ENCODE data around the gene FAM50B. TPM values are rescaled to one million over a fixed set of nuclear protein-coding genes. Genes with fewer than 3 reads are reported as not detected.

FAM50B gene
- total and polyA plus RNA-seq, 2 donors: 5.2 to 20.6 TPM

DNA sequence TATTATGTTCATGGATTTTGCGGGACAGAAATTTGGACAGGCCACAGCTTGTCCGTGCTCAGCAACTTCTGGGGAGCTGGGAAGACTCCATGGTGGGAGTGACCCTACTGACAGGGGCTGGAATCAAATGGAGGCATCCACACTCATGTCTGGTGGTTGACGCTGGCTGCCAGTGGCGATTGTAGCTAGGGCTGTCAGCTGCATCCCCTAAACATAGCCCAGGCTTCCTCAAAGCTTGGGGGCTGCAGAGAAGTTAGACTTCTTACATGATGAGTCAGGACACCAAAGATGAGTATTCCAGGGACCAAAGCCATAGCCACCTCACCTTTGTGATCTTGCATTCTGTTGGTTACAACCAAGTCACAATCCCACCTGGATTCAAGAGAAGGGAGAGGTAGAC lies 18.4 kb upstream of the FAM50B start:
- Histone ChIP-seq H3K27ac (ENCODE audit: low read depth) (no peak overlapping the region), H3K4me3 (ENCODE audit: low read depth, low read length) (no peak overlapping the region), H3K4me1 (ENCODE audit: insufficient read depth) (no peaks in the 10 kb centered on the region), H3K36me3 (ENCODE audit: insufficient read depth) (no peaks in the 10 kb centered on the region)
- no peak for DNase-seq (ENCODE audit: extremely low spot score)
- 93% methylated on average over 4 of the region's 4 CpGs for WGBS

DNA sequence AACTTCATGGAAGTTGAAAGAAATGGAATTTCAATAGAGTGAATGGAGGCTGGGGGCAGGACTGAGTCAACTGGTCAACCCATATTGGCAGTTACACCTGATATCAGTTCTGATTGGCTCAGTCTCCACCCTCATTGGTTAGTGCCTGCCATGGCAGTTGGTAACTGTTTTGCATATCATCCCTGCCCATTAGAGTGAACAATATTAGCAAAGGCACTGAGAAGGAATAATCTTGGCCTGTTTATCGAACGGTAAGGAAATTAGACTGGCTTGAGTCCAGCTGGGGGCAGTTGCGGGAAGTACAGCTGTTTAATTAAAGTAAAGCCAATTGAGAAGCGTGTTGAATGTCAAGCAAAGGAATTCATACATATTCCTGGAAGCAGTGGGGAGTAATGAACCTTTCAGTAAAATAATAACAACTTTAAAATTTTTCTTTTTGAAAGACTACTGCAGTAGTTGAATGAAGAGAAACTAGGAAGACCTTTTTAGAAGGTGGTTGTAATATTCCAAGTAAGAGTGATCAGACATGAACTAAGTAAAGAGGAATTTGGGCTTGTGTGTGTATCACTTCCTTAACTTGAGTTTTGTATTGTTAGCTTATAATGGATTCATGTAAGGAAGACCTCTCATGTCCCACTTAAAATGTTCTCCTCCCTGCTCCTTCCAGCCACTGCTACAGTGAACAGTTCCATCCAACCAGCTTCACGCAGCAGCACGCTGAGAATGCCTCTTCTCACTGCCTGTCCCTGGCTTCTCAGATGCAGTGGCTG lies 17.2 kb upstream of the FAM50B start:
- Histone ChIP-seq H3K4me1 (ENCODE audit: insufficient read depth) (no peaks in the 10 kb centered on the region), H3K36me3 (ENCODE audit: insufficient read depth) (no peaks in the 10 kb centered on the region), H3K4me3 (ENCODE audit: low read depth, low read length) (no peak overlapping the region), H3K27ac (ENCODE audit: low read depth) (no peak overlapping the region)
- no peak for DNase-seq (ENCODE audit: extremely low spot score)
- 82% methylated on average over 6 of the region's 6 CpGs for WGBS

DNA sequence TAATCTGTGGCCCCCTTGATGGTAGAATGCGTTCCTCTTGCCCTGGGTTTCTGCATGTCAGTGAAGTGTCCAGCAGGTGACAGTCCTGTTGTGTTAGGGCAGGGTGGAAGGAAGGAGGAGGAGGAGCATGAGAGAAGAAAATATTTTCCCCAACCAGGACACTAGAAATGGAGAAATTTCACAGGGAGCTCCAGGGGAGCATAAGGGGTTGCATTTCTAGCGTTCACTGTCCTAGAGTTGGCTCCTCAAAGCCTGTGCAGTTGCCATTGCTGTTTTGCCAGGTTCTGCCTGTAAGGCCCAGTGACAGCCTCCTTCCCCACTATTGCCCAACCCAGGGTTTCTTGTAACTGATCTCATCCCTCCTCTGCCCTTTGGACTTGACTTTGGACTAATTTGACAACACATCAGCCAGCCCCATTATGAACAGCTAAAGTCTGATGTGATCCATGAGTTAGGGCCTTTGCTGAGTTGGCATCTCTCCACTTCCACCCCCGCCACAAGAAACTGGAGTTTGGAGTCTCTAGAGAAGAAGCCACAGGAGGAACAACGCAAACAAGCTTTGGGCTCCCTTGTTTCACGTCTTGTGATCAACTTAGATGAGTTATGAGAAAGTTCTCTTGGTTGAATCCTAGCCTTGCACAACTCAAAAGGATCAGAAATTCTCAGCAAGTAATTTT lies 14.0 kb upstream of the FAM50B start:
- no peak overlapping the region for H3K4me3 ChIP-seq (ENCODE audit: low read depth, low read length)
- 83% methylated on average over 5 of the region's 5 CpGs for WGBS
- DNase-seq (ENCODE audit: extremely low spot score): no peak

DNA sequence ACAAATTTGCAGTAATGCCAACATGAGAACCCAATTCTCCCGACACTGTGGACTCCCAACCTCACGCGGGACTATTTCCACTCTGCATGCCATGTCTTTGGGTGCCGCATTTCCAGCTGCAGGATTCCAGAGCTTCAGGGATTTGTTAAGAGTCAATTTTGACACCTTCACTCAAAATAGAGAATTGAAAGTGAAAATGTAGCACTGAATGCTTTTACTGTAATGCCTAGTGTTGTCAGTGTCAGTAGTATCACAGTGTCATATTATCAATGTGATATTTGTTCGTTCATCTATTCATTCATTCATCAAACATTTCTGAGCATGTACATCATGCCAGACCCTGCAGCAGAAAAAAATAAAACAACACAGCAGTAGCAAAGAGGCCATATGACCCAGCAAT lies 13.4 kb upstream of the FAM50B start:
- Histone ChIP-seq H3K27ac (ENCODE audit: low read depth) (no peak overlapping the region), H3K4me1 (ENCODE audit: insufficient read depth) (no peaks in the 10 kb centered on the region), H3K4me3 (ENCODE audit: low read depth, low read length) (no peak overlapping the region), H3K36me3 (ENCODE audit: insufficient read depth) (no peaks in the 10 kb centered on the region)
- no peak for DNase-seq (ENCODE audit: extremely low spot score)
- WGBS: 91% methylated on average over 5 of the region's 5 CpGs

More for the DNA sequence above, 14.0 kb upstream of the FAM50B start:
- Histone ChIP-seq H3K36me3 (ENCODE audit: insufficient read depth) (no peaks in the 10 kb centered on the region), H3K27ac (ENCODE audit: low read depth) (no peak overlapping the region), H3K4me1 (ENCODE audit: insufficient read depth) (no peaks in the 10 kb centered on the region)

DNA sequence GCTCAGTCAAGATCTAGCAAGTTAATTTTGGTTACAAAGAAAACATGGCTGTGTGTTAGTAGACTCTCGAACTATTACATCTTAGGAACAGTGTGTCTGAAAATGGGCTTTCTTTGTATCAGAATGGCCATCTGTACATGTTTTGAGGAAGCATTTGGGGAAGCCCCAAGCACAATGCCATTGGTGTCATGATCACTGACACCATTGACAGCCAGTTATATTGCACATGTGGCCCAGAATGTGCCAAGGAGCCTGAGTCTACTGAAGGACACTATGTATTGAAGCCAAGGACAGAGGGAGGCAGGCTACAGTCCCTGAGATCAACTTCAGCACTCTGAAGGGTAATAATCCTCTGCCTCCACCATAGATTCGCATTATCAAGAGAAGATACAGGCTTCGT lies 12.6 kb upstream of the FAM50B start:
- no peak overlapping the region for H3K4me3 ChIP-seq (ENCODE audit: low read depth, low read length)
- no peak overlapping the region for H3K27ac ChIP-seq (ENCODE audit: low read depth)
- 79% methylated on average over 3 of the region's 3 CpGs for whole genome bisulfite sequencing
- H3K4me1 ChIP-seq (ENCODE audit: insufficient read depth): no peaks in the 10 kb centered on the region
- no peak for DNase-seq (ENCODE audit: extremely low spot score)
- H3K36me3 ChIP-seq (ENCODE audit: insufficient read depth): no peaks in the 10 kb centered on the region

DNA sequence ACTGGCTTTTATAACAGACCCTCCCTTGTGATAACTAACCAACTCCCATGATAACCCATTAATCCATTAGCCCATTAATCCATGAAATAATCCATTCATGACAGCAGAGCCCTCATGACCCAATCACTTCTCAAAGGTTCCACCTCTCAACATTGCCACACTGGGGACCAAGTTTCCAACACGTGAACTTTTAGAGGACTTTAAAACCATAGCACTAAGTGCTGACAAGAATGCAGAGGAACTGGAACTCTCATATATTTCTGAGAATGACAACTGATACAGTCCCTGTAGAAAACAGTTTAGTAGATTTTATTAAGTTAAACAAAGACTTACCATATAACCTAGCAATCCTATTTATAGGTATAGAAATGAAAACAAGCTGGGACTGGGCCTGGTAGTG lies 11.4 kb upstream of the FAM50B start:
- H3K4me1 ChIP-seq (ENCODE audit: insufficient read depth): no peaks in the 10 kb centered on the region
- no peak for DNase-seq (ENCODE audit: extremely low spot score)
- 65% methylated on average over 1 of the region's 1 CpG for WGBS
- H3K27ac ChIP-seq (ENCODE audit: low read depth): no peak overlapping the region
- H3K4me3 ChIP-seq (ENCODE audit: low read depth, low read length): no peak overlapping the region
- no peaks in the 10 kb centered on the region for H3K36me3 ChIP-seq (ENCODE audit: insufficient read depth)

DNA sequence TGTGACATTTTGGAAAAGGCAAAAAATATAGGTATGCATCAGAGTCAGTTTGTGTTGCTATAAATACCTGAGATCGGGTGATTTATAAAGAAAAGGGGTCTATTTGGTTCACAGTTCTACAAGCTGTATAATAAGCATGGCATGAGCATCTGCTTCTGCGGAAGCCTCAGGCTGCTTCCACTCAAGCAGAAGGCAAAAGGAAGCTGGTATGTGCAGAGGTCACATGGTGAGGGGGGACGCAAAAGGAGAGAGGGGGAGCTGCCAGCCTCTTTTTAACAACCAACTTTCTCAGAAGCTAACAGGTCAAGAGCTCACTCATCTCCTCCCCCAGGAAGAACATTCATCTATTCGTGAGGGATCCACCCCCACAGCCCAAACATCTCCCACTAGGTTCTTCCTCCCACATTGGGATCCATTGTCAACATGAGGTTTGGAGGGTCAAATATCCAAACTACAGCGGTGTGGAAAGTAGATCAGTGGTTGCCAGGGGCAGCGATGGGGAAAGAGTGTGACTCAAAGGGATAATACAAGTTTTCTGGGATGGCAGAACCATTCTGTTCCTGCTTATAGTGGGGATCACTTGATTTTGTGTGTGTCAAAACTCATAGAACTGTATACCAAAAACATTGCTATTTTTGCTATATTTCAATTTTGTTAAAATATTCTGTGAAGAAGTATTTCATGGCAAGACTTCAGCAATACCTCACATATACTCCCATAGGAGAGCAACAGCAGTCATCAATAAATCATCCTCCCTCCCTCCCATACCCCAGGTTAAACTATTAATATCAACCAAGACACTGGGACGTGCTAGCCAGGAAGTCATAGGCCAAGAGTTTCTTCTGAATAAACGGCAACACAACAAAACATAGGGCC lies 9.9 kb upstream of the FAM50B start:
- Histone ChIP-seq H3K27ac (ENCODE audit: low read depth) (no peak overlapping the region), H3K4me3 (ENCODE audit: low read depth, low read length) (no peak overlapping the region), H3K36me3 (ENCODE audit: insufficient read depth) (no peaks in the 10 kb centered on the region), H3K4me1 (ENCODE audit: insufficient read depth) (no peaks in the 10 kb centered on the region)
- 84% methylated on average over 8 of the region's 8 CpGs for WGBS
- no peak for DNase-seq (ENCODE audit: extremely low spot score)

DNA sequence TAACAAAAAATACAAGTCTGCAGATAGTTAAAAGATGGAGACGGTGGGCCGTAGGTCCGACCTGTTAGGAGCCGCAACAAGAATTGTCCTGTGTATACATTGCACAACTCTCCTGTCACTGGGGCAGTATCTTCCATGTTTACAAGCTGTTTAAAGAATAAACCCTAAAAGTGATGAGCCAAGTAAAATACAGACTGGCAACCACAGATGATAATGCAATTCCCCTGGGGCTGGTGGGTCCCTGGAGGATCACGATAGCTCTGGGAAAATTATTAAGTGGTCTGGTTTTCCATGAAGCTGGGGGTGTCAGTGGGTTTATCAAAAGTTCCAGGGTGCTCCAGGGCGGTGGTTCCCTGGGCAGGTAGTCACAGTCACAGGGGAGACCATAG lies 8.1 kb upstream of the FAM50B start:
- DNase-seq (ENCODE audit: extremely low spot score): no peak
- Histone ChIP-seq H3K36me3 (ENCODE audit: insufficient read depth) (no peaks in the 10 kb centered on the region), H3K4me1 (ENCODE audit: insufficient read depth) (no peaks in the 10 kb centered on the region), H3K27ac (ENCODE audit: low read depth) (no peak overlapping the region), H3K4me3 (ENCODE audit: low read depth, low read length) (no peak overlapping the region)
- WGBS: 90% methylated on average over 6 of the region's 6 CpGs

DNA sequence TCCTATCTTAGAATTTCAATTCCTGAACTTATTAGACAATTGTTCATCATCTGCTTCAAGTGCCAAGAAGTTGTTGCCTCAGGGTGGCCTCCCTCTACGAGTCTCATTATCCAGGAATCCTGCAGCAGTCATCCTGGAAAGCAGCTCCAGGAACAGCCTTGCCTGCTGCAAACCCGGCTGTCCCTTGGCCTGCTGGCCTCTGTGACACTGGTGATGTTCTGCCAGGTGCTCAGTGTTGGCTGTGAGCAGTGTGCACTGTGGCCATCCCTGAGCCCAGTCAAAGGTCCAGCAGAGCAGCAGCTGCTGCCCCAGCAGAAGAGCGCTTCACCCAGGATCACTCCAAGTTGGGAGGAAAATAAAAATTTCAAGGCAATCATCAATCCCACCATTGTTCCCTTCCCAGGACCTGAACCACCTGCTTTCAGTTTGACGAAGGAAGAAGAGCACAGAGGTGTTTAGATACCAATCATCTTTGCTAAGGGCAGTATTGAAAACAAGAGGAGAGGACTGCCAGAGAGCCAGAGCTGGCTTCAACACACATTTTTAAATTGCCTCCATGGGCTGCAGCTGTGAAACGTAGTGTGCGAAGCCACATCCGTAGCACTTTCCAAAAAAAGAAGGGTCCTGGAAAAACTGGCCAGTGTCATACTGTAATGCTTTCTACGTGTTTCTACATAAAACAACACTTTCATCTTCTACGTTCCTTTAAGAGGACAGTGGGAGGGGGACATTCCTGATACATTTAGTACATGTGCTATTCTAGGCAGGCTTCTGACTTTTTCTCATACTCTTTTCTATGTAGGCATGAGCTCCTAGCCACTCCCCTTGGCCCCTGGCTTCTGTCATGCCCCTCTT lies 7.2 kb upstream of the FAM50B start:
- Histone ChIP-seq H3K4me1 (ENCODE audit: insufficient read depth) (no peaks in the 10 kb centered on the region), H3K27ac (ENCODE audit: low read depth) (no peak overlapping the region), H3K4me3 (ENCODE audit: low read depth, low read length) (no peak overlapping the region), H3K36me3 (ENCODE audit: insufficient read depth) (no peaks in the 10 kb centered on the region)
- 43% methylated on average over 9 of the region's 9 CpGs for WGBS
- no peak for DNase-seq (ENCODE audit: extremely low spot score)

DNA sequence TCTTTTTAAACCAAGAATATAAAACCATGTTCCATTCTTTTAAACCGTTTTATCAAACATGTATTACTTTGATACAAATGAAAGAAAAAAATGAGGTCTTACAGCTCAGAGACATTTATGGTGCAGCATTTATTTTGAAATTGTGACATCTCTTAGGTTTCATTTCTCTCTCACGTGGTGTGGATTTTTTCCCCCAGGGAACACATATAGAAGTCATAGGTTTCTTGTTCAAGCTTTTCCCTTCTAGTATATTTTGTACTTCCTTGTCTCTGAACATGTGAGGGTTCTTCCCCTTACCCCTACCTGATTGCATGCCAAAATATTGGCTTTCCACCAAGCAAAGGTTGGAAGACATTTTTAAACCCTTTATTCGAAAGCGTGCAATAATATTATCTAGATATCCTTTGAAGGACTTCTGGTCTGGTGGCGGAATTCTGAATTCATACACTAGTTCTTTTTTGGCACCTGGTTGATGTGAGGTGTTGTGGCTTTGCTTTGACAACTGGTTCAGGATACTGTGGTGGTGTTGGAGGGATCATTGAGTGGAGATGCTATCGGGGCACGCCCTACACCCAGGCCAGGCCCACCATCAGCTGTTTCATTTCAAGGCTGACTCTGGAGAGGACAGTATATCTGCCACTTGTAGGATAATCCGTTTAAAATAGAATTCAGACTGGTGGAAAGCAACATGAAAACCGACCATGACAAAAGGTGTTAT lies 5.6 kb upstream of the FAM50B start:
- no peak for DNase-seq (ENCODE audit: extremely low spot score)
- 60% methylated on average over 9 of the region's 9 CpGs for WGBS
- no peak overlapping the region for H3K27ac ChIP-seq (ENCODE audit: low read depth)
- no peaks in the 10 kb centered on the region for H3K4me1 ChIP-seq (ENCODE audit: insufficient read depth)
- H3K4me3 ChIP-seq (ENCODE audit: low read depth, low read length): no peak overlapping the region
- H3K36me3 ChIP-seq (ENCODE audit: insufficient read depth): no peaks in the 10 kb centered on the region

DNA sequence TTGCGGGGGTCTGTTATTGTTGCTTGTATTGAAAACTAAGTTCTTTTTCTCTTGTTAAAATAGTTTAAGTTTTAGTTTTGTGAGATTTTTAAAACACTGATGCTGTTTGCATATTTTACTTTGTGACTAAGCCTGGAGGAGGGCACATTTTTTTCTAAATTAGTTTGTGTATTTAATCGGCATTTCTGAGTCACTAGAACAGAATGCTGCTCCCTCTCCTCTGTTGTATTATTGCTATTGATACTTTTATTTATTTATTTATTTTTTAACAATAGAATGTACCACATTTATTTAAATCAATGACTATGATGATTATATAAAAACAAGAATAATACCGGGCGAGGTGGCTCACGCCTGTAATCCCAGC lies 5.1 kb upstream of the FAM50B start:
- H3K27ac ChIP-seq (ENCODE audit: low read depth): no peak overlapping the region
- no peaks in the 10 kb centered on the region for H3K4me1 ChIP-seq (ENCODE audit: insufficient read depth)
- WGBS: 81% methylated on average over 5 of the region's 5 CpGs
- no peak for DNase-seq (ENCODE audit: extremely low spot score)
- H3K36me3 ChIP-seq (ENCODE audit: insufficient read depth): no peaks in the 10 kb centered on the region
- H3K4me3 ChIP-seq (ENCODE audit: low read depth, low read length): no peak overlapping the region

DNA sequence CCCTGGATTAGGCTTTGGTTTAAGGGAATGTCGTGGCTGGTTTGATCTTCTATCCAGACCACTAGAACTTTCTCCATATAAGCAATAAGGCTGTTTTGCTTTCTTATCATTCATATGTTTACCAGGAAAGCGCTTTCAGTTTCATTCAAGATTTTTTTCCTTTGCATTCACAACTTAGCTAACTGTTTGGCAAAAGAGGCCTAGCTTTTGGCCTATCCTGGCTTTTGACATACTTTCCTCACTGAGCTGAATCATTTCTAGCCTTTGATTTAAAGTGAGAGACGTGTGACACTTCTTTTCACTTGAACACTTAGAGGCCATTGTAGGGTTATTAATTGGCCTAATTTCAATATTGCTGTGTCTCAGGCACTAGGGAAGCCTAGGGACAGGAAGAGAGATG lies 1.7 kb upstream of the FAM50B start:
- no peaks in the 10 kb centered on the region for H3K36me3 ChIP-seq (ENCODE audit: insufficient read depth)
- H3K4me1 ChIP-seq (ENCODE audit: insufficient read depth): no peaks in the 10 kb centered on the region
- no peak overlapping the region for H3K27ac ChIP-seq (ENCODE audit: low read depth)
- WGBS: 71% methylated on average over 3 of the region's 3 CpGs
- H3K4me3 ChIP-seq (ENCODE audit: low read depth, low read length): no peak overlapping the region
- DNase-seq (ENCODE audit: extremely low spot score): no peak

DNA sequence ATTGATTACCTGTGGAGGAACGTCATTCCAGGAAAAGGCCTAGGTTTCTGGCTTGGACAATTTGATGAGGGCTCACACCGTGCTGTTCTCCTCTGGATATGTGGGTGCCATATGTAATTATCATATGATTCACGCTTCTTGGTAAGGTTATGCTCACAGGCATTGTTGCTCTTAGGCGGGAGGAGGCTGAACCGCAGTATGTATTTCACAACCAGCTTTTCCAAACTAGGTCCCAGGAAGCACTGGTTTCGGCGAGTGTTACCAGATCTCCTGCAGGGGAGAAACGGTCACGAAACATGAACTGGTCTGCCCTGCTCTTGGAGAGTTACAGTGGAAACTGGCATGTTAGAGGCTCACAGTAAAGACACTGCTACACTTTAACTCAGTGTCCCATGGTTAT lies 793 bp upstream of the FAM50B start:
- no peak for DNase-seq (ENCODE audit: extremely low spot score)
- 91% methylated on average over 9 of the region's 9 CpGs for WGBS
- H3K36me3 ChIP-seq (ENCODE audit: insufficient read depth): no peaks in the 10 kb centered on the region
- H3K4me3 ChIP-seq (ENCODE audit: low read depth, low read length): no peak overlapping the region
- H3K4me1 ChIP-seq (ENCODE audit: insufficient read depth): no peaks in the 10 kb centered on the region
- no peak overlapping the region for H3K27ac ChIP-seq (ENCODE audit: low read depth)

Measured in urinary bladder (tissue), 4 donors.